Measurements from ENCODE around the gene ABCG5. TPM values are rescaled to one million over a fixed set of nuclear protein-coding genes. Genes with fewer than 3 reads are reported as not detected.

ABCG5 gene
- total RNA-seq, 1 donor from 2014 or later: not detected

- Histone ChIP-seq H3K4me1 (ENCODE audit: control insufficient read depth in 3 of 3, insufficient read depth in 3 of 3, low read length in 3 of 3) (no peaks in the 10 kb centered on the region), H3K36me3 (ENCODE audit: control insufficient read depth in 3 of 3, insufficient read depth in 3 of 3, low read length in 3 of 3) (no peaks in the 10 kb centered on the region), H3K9me3 (ENCODE audit: control insufficient read depth in 3 of 3, low read length in 3 of 3) (no peaks in the 10 kb centered on the region), H3K9ac (ENCODE audit: low read depth in 1 of 3, low read length in 3 of 3) (no peak overlapping the region), H3K4me3 (ENCODE audit: low read length in 3 of 3) (no peak overlapping the region), H3K27ac (ENCODE audit: low read depth, low read length) (no peak overlapping the region), H3K27me3 (ENCODE audit: control insufficient read depth in 3 of 3, insufficient read depth in 3 of 3, low read length in 3 of 3) (peaks cover 0 to 3% (median 0%) of the 10 kb centered on the region in 3 donors)
Observed at GRCh38 chr2:43845181-43845580, 6.5 kb upstream of the ABCG5 start.

GRCh38 chr2:43842866-43843226, 4.2 kb upstream of the ABCG5 start:
- no peaks in the 10 kb centered on the region for H3K4me1 ChIP-seq (ENCODE audit: control insufficient read depth in 3 of 3, insufficient read depth in 3 of 3, low read length in 3 of 3)
- H3K27ac ChIP-seq (ENCODE audit: low read depth, low read length): no peak overlapping the region
- peaks cover 0 to 7% (median 3%) of the 10 kb centered on the region in 3 donors for H3K27me3 ChIP-seq (ENCODE audit: control insufficient read depth in 3 of 3, insufficient read depth in 3 of 3, low read length in 3 of 3)
- no peaks in the 10 kb centered on the region for H3K9me3 ChIP-seq (ENCODE audit: control insufficient read depth in 3 of 3, low read length in 3 of 3)
- no peak overlapping the region for H3K4me3 ChIP-seq (ENCODE audit: low read length in 3 of 3)
- no peaks in the 10 kb centered on the region for H3K36me3 ChIP-seq (ENCODE audit: control insufficient read depth in 3 of 3, insufficient read depth in 3 of 3, low read length in 3 of 3)
- H3K9ac ChIP-seq (ENCODE audit: low read depth in 1 of 3, low read length in 3 of 3): no peak overlapping the region

- H3K27me3 ChIP-seq (ENCODE audit: control insufficient read depth in 3 of 3, insufficient read depth in 3 of 3, low read length in 3 of 3): peaks cover 0 to 7% (median 3%) of the 10 kb centered on the region in 3 donors
Observed at GRCh38 chr2:43841949-43842865, 3.6 kb upstream of the ABCG5 start.

GRCh38 chr2:43840965-43841364, 2.3 kb upstream of the ABCG5 start:
- peaks cover 0 to 10% (median 3%) of the 10 kb centered on the region in 3 donors for H3K27me3 ChIP-seq (ENCODE audit: control insufficient read depth in 3 of 3, insufficient read depth in 3 of 3, low read length in 3 of 3)
- no peak overlapping the region for H3K4me3 ChIP-seq (ENCODE audit: low read length in 3 of 3)

More at GRCh38 chr2:43841949-43842865, 3.6 kb upstream of the ABCG5 start:
- H3K27ac ChIP-seq (ENCODE audit: low read depth, low read length): no peak overlapping the region
- H3K9ac ChIP-seq (ENCODE audit: low read depth in 1 of 3, low read length in 3 of 3): no peak overlapping the region
- no peaks in the 10 kb centered on the region for H3K36me3 ChIP-seq (ENCODE audit: control insufficient read depth in 3 of 3, insufficient read depth in 3 of 3, low read length in 3 of 3)
- no peaks in the 10 kb centered on the region for H3K4me1 ChIP-seq (ENCODE audit: control insufficient read depth in 3 of 3, insufficient read depth in 3 of 3, low read length in 3 of 3)
- H3K4me3 ChIP-seq (ENCODE audit: low read length in 3 of 3): no peak overlapping the region
- H3K9me3 ChIP-seq (ENCODE audit: control insufficient read depth in 3 of 3, low read length in 3 of 3): no peaks in the 10 kb centered on the region

GRCh38 chr2:43839776-43840564, 1.3 kb upstream of the ABCG5 start:
- Histone ChIP-seq H3K36me3 (ENCODE audit: control insufficient read depth in 3 of 3, insufficient read depth in 3 of 3, low read length in 3 of 3) (no peaks in the 10 kb centered on the region), H3K27me3 (ENCODE audit: control insufficient read depth in 3 of 3, insufficient read depth in 3 of 3, low read length in 3 of 3) (peaks cover 0 to 10% (median 3%) of the 10 kb centered on the region in 3 donors)

More at GRCh38 chr2:43840965-43841364, 2.3 kb upstream of the ABCG5 start:
- Histone ChIP-seq H3K27ac (ENCODE audit: low read depth, low read length) (no peak overlapping the region), H3K36me3 (ENCODE audit: control insufficient read depth in 3 of 3, insufficient read depth in 3 of 3, low read length in 3 of 3) (no peaks in the 10 kb centered on the region), H3K4me1 (ENCODE audit: control insufficient read depth in 3 of 3, insufficient read depth in 3 of 3, low read length in 3 of 3) (no peaks in the 10 kb centered on the region), H3K9me3 (ENCODE audit: control insufficient read depth in 3 of 3, low read length in 3 of 3) (no peaks in the 10 kb centered on the region), H3K9ac (ENCODE audit: low read depth in 1 of 3, low read length in 3 of 3) (no peak overlapping the region)

GRCh38 chr2:43837831-43838559, 644 bp downstream of the ABCG5 start:
- H3K27me3 ChIP-seq (ENCODE audit: control insufficient read depth in 3 of 3, insufficient read depth in 3 of 3, low read length in 3 of 3): peaks cover 0 to 10% (median 3%) of the 10 kb centered on the region in 3 donors
- H3K9ac ChIP-seq (ENCODE audit: low read depth in 1 of 3, low read length in 3 of 3): no peak overlapping the region
- H3K9me3 ChIP-seq (ENCODE audit: control insufficient read depth in 3 of 3, low read length in 3 of 3): no peaks in the 10 kb centered on the region
- H3K4me3 ChIP-seq (ENCODE audit: low read length in 3 of 3): no peak overlapping the region
- no peaks in the 10 kb centered on the region for H3K4me1 ChIP-seq (ENCODE audit: control insufficient read depth in 3 of 3, insufficient read depth in 3 of 3, low read length in 3 of 3)
- H3K27ac ChIP-seq (ENCODE audit: low read depth, low read length): no peak overlapping the region
- H3K36me3 ChIP-seq (ENCODE audit: control insufficient read depth in 3 of 3, insufficient read depth in 3 of 3, low read length in 3 of 3): no peaks in the 10 kb centered on the region

More at GRCh38 chr2:43839776-43840564, 1.3 kb upstream of the ABCG5 start:
- H3K4me1 ChIP-seq (ENCODE audit: control insufficient read depth in 3 of 3, insufficient read depth in 3 of 3, low read length in 3 of 3): no peaks in the 10 kb centered on the region
- H3K9ac ChIP-seq (ENCODE audit: low read depth in 1 of 3, low read length in 3 of 3): no peak overlapping the region
- H3K4me3 ChIP-seq (ENCODE audit: low read length in 3 of 3): no peak overlapping the region
- no peak overlapping the region for H3K27ac ChIP-seq (ENCODE audit: low read depth, low read length)
- no peaks in the 10 kb centered on the region for H3K9me3 ChIP-seq (ENCODE audit: control insufficient read depth in 3 of 3, low read length in 3 of 3)

GRCh38 chr2:43837033-43837432, 1.6 kb downstream of the ABCG5 start:
- Histone ChIP-seq H3K27me3 (ENCODE audit: control insufficient read depth in 3 of 3, insufficient read depth in 3 of 3, low read length in 3 of 3) (peaks cover 2 to 10% (median 7%) of the 10 kb centered on the region in 3 donors), H3K4me1 (ENCODE audit: control insufficient read depth in 3 of 3, insufficient read depth in 3 of 3, low read length in 3 of 3) (no peaks in the 10 kb centered on the region), H3K9ac (ENCODE audit: low read depth in 1 of 3, low read length in 3 of 3) (no peak overlapping the region), H3K36me3 (ENCODE audit: control insufficient read depth in 3 of 3, insufficient read depth in 3 of 3, low read length in 3 of 3) (no peaks in the 10 kb centered on the region), H3K9me3 (ENCODE audit: control insufficient read depth in 3 of 3, low read length in 3 of 3) (no peaks in the 10 kb centered on the region), H3K27ac (ENCODE audit: low read depth, low read length) (no peak overlapping the region), H3K4me3 (ENCODE audit: low read length in 3 of 3) (no peak overlapping the region)

GRCh38 chr2:43832457-43832856, 6.2 kb downstream of the ABCG5 start:
- H3K27me3 ChIP-seq (ENCODE audit: control insufficient read depth in 3 of 3, insufficient read depth in 3 of 3, low read length in 3 of 3): peaks cover 7 to 17% (median 11%) of the 10 kb centered on the region in 3 donors

GRCh38 chr2:43831543-43832294, 6.9 kb downstream of the ABCG5 start:
- Histone ChIP-seq H3K36me3 (ENCODE audit: control insufficient read depth in 3 of 3, insufficient read depth in 3 of 3, low read length in 3 of 3) (no peaks in the 10 kb centered on the region), H3K27me3 (ENCODE audit: control insufficient read depth in 3 of 3, insufficient read depth in 3 of 3, low read length in 3 of 3) (peaks cover 7 to 17% (median 11%) of the 10 kb centered on the region in 3 donors), H3K4me1 (ENCODE audit: control insufficient read depth in 3 of 3, insufficient read depth in 3 of 3, low read length in 3 of 3) (peaks cover 0 to 3% (median 0%) of the 10 kb centered on the region in 3 donors), H3K9me3 (ENCODE audit: control insufficient read depth in 3 of 3, low read length in 3 of 3) (no peaks in the 10 kb centered on the region), H3K9ac (ENCODE audit: low read depth in 1 of 3, low read length in 3 of 3) (peak overlapping the region in 1 of 3 donors; percentile 20), H3K27ac (ENCODE audit: low read depth, low read length) (no peak overlapping the region), H3K4me3 (ENCODE audit: low read length in 3 of 3) (peak overlapping the region in 2 of 3 donors; percentile 32 to 35)

More at GRCh38 chr2:43832457-43832856, 6.2 kb downstream of the ABCG5 start:
- H3K36me3 ChIP-seq (ENCODE audit: control insufficient read depth in 3 of 3, insufficient read depth in 3 of 3, low read length in 3 of 3): no peaks in the 10 kb centered on the region
- no peak overlapping the region for H3K4me3 ChIP-seq (ENCODE audit: low read length in 3 of 3)
- no peak overlapping the region for H3K9ac ChIP-seq (ENCODE audit: low read depth in 1 of 3, low read length in 3 of 3)
- H3K4me1 ChIP-seq (ENCODE audit: control insufficient read depth in 3 of 3, insufficient read depth in 3 of 3, low read length in 3 of 3): peaks cover 0 to 3% (median 0%) of the 10 kb centered on the region in 3 donors
- H3K9me3 ChIP-seq (ENCODE audit: control insufficient read depth in 3 of 3, low read length in 3 of 3): no peaks in the 10 kb centered on the region
- no peak overlapping the region for H3K27ac ChIP-seq (ENCODE audit: low read depth, low read length)

Data from skeletal muscle tissue (tissue), 4 donors.